SK-N-SH treated with all-trans-retinoic acid at 6 μM for 48 hours (cell line): ENCODE measurements around the gene POTEJ.
"Not testable (repeated sequence)": the region's sequence is repeated elsewhere in the genome, so short reads cannot be mapped to it uniquely, and the experiment has no call there.

ENCODE experiments used
- ESRRG ChIP-seq: fragments of 250-450 bp; sonication (Bioruptor Pico); IDR thresholded peaks from 2 replicates; pipeline ENCODE4 v1.6.1; 2021; ENCODE audit warnings: mild to moderate bottlenecking
- ZFP30 ChIP-seq: fragments of 450-650 bp; formaldehyde crosslinking; IDR thresholded peaks from 2 replicates; pipeline ENCODE4 v1.5.0; 2022; ENCODE audit warnings: mild to moderate bottlenecking, moderate library complexity
- ZNF8 ChIP-seq: fragments of 450-650 bp; formaldehyde crosslinking; IDR thresholded peaks from 2 replicates; pipeline ENCODE4 v1.5.0; 2020; ENCODE audit warnings: mild to moderate bottlenecking, moderate library complexity

DNA sequence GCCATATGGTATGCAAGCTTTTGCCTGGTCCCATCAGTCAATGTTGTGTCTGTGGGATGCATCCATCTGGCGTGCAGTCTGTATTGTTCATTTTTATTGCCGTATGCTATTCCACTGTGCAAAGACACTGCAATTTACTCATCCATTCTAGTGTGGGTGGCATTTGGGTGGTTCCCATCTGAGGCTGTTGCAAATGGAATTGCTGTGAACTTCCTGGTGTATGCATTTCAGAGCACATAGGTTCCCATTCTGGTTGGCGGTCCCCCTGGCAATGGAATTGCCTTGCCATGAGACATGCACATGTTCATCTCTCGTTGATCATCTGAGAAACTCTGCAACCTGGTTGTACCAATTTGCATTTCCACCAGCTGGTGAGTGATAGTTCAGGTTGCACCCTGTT lies 33.7 kb upstream of the POTEJ start:
- not testable (repeated sequence) for TF ChIP-seq ESRRG, ZFP30, ZNF8 (CRISPR knock-in tag)
